GM12878 (cell line): ENCODE measurements around the gene P4HTM. TPM values are rescaled to one million over a fixed set of nuclear protein-coding genes. Genes with fewer than 3 reads are reported as not detected.

Experiments
- ATAC-seq: fragments of 200-7000 bp; cut with Tn5 transposase; 3 replicates; pipeline ENCODE4 v1.9.1; 2020; ENCODE audit warnings: mild to moderate bottlenecking, moderate library complexity
- BruUV-seq: library from RNA; stranded (reverse); fragments of 400-500 nt; replicated peaks from 2 replicates; lab custom pipeline; 2021; lab: Mats Ljungman, UMichigan
- CTCF ChIA-PET: fragments of 300-600 bp; sonication (Branson Sonifier 250); formaldehyde crosslinking; extraction: SDS; loops from one replicate; lab custom pipeline; 2021; ENCODE audit warnings: inconsistent platforms; lab: Yijun Ruan, JAX
- POLR2A ChIA-PET: fragments of 350-600 bp; formaldehyde crosslinking; extraction: SDS; loops from one replicate; lab custom pipeline; 2021; ENCODE audit warnings: inconsistent platforms; lab: Charles Lee
- RAD21 ChIA-PET: fragments of 300-600 bp; sonication (Branson Sonifier 250); formaldehyde crosslinking; loops from one replicate; lab custom pipeline; 2023; ENCODE audit warnings: antibody characterized with exemption; ENCODE audit not compliant: unreplicated experiment; lab: Charles Lee
- SMC1A ChIA-PET: fragments of 300-600 bp; sonication (Branson Sonifier 250); formaldehyde crosslinking; loops from one replicate; lab custom pipeline; 2023; ENCODE audit not compliant: unreplicated experiment, uncharacterized antibody; lab: Charles Lee
- DNase-seq: peaks from one replicate; pipeline ENCODE4 v3.0.0-alpha.2; 2011; ENCODE audit warnings: low read depth, low spot score
- FAIRE-seq: peaks from 3 replicates; lab custom pipeline; 2011; peaks lifted over from hg19 to GRCh38; lab: Jason Lieb, UNC
- H2AFZ ChIP-seq: 2 replicates; pipeline ENCODE4 v1.6.0; 2011; ENCODE audit warnings: low read depth, low read length, control low read depth; ENCODE audit not compliant: control insufficient read depth
- H3K27ac ChIP-seq: 2 replicates; pipeline ENCODE4 v1.5.1; 2011; ENCODE audit warnings: control low read depth; ENCODE audit not compliant: control insufficient read depth, insufficient read depth
- H3K27me3 ChIP-seq, 2 experiments: replicated peaks in 1 of 2; 2 replicates each; pipeline versions ENCODE4 v1.6.0 to v1.6.1; 2011; ENCODE audit warnings: low read length in 1 of 2; ENCODE audit not compliant: control insufficient read depth in 2 of 2, insufficient read depth in 2 of 2
- H3K36me3 ChIP-seq, 2 experiments: 2 replicates each; pipeline ENCODE4 v1.5.1; 2011; ENCODE audit warnings: low read length in 1 of 2; ENCODE audit not compliant: control insufficient read depth in 2 of 2, insufficient read depth in 2 of 2
- H3K4me1 ChIP-seq: 2 replicates; pipeline ENCODE4 v1.6.1; 2011; ENCODE audit warnings: mild to moderate bottlenecking, low read length, moderate library complexity, mixed read lengths; ENCODE audit not compliant: control insufficient read depth, insufficient read depth
- H3K4me2 ChIP-seq: 2 replicates; pipeline ENCODE4 v1.6.0; 2011; ENCODE audit warnings: control low read depth; ENCODE audit not compliant: control insufficient read depth, insufficient read depth
- H3K4me3 ChIP-seq: fragments of 200-600 bp; sonication (generic); 2 replicates; pipeline ENCODE4 v1.5.1; 2016
- H3K79me2 ChIP-seq: 2 replicates; pipeline ENCODE4 v1.6.0; 2011; ENCODE audit warnings: low read length; ENCODE audit not compliant: control insufficient read depth, insufficient read depth
- H3K9ac ChIP-seq: 2 replicates; pipeline ENCODE4 v1.8.0; 2011; ENCODE audit warnings: low read length, control low read depth, mixed read lengths; ENCODE audit not compliant: control insufficient read depth, insufficient read depth
- H3K9me3 ChIP-seq: replicated peaks from 3 replicates; pipeline ENCODE4 v1.5.1; 2011; ENCODE audit warnings: mild to moderate bottlenecking, low read length; ENCODE audit not compliant: control insufficient read depth, insufficient read depth
- H4K20me1 ChIP-seq: 2 replicates; pipeline ENCODE4 v1.6.0; 2011; ENCODE audit not compliant: control insufficient read depth, insufficient read depth
- TARDBP ChIP-seq: IDR thresholded peaks from 2 replicates; pipeline ENCODE4 v1.6.1; 2016; ENCODE audit warnings: borderline replicate concordance
- YY1 ChIP-seq: IDR thresholded peaks from 2 replicates; pipeline ENCODE4 v1.6.1; 2011; ENCODE audit warnings: low read depth, mild to moderate bottlenecking, low read length
- WGBS: methylation state at CpG from one replicate; pipeline ENCODE4 v1.1.6; 2016; ENCODE audit warnings: low lambda C conversion rate; ENCODE audit not compliant: insufficient replicate concordance, insufficient coverage; ENCODE audit errors: missing lambda C conversion rate; 5-methylcytosine and 5-hydroxymethylcytosine counted together
- in situ Hi-C: fragments of 300-500 bp; cut with MboI; formaldehyde crosslinking; loops from 9 replicates; pipeline ENCODE4 v1.14.3; 2018; ENCODE audit warnings: mixed read lengths
- intact Hi-C: fragments of 100-400 bp; cut with micrococcal nuclease; formaldehyde crosslinking; loops from one replicate; pipeline ENCODE4 v1.14.2; 2022; ENCODE audit not compliant: unreplicated experiment
- polyA plus RNA-seq, 11 experiments: library from polyadenylated mRNA; depleted of rRNA in 4 of 11; unstranded in 6 of 11; stranded (reverse) in 5 of 11; fragments of >200 nt; fragmentation: Nextera tagmentation in 4 of 11; fragmentation: Illumina TruSeq in 1 of 11; extraction: Ambion mirVana in 4 of 11; extraction: Trizol in 1 of 11; gene quantifications; 1 replicate in 1 of 11; 2 replicates in 10 of 11; pipeline versions ENCODE4 v1.2.1 to v1.2.3, GENCODE V29; 2011 to 2016; ENCODE audit warnings: inconsistent platforms in 2 of 11, missing spikeins in 2 of 11, low read depth in 1 of 11
- total RNA-seq, 4 experiments: library from RNA; depleted of rRNA in 3 of 4; stranded (reverse); fragments of >200 nt in 3 of 4; fragmentation: Illumina TruSeq in 1 of 4; extraction: Trizol in 1 of 4; gene quantifications; 2 replicates each; pipeline versions ENCODE4 v1.2.1 to v1.2.3, GENCODE V29; 2013 to 2021
- TF ChIP-seq, protein P1 (sequence below): IDR thresholded peaks from 2 replicates; pipeline ENCODE4 v1.6.1; 2012; ENCODE audit warnings: low read depth, low read length, improper control_type of control experiment
- TF ChIP-seq, protein P2 (sequence below): fragments of 450-650 bp; IDR thresholded peaks from 2 replicates; pipeline ENCODE4 v1.6.1; 2018; ENCODE audit warnings: mild to moderate bottlenecking, low read depth, moderate library complexity; ENCODE audit not compliant: partially characterized antibody
- TF ChIP-seq, protein P3 (sequence below): fragments of 450-650 bp; IDR thresholded peaks from 2 replicates; pipeline ENCODE4 v1.6.1; 2017; ENCODE audit warnings: mild to moderate bottlenecking, moderate library complexity

The P4HTM gene
- total and polyA plus RNA-seq, 10 of the 15 experiments (the other 5 are each of a cell fraction or from before 2014, with no cell fraction given): 0.76 to 28.8 (median 22.9) TPM

DNA sequence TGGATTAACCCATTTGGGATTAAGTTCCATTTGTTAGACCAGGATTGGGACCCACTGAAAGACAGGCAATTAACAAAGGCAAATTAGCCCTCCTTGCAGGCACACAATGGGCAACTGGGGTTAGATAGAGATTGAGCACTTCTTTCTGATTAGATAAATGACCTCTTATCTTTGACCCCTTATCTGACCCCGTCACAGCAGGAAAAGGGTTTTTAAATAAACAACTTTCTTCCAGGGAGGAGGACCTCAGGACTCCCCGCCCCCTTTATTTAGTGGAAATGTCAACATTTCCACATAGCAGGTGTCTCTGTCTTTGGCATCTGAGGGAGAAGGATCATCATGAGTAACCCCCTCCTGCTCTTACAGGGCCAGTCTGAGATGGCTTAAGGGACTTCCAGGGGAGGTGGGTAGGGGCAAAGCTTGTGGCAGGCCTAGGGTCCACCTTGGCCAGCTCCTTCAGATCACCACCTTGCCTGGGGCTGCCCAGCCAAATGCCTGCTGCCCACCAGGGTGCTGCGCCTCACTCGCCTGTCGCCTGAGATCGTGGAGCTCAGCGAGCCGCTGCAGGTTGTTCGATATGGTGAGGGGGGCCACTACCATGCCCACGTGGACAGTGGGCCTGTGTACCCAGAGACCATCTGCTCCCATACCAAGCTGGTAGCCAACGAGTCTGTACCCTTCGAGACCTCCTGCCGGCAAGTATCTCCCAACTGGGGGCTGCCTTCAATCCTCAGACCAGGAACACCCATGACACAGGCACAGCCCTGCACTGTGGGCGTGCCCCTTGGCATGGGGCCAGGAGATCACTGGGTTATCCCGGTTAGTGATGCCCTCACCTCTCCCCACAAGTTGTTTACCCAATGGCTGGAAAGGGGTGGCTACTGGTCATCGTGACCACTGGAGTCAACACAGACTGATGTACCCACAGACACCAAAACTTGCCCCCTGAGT lies 14.6 kb downstream of the P4HTM start:
- no peak overlapping the region for H3K9ac ChIP-seq
- TF ChIP-seq, protein P1, sequence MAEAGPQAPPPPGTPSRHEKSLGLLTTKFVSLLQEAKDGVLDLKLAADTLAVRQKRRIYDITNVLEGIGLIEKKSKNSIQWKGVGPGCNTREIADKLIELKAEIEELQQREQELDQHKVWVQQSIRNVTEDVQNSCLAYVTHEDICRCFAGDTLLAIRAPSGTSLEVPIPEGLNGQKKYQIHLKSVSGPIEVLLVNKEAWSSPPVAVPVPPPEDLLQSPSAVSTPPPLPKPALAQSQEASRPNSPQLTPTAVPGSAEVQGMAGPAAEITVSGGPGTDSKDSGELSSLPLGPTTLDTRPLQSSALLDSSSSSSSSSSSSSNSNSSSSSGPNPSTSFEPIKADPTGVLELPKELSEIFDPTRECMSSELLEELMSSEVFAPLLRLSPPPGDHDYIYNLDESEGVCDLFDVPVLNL: no peak
- no peak for TF ChIP-seq TARDBP
- 90% methylated on average over 16 of the region's 16 CpGs for WGBS

GRCh38 chr3:49005303-49005680 lies 15.3 kb downstream of the P4HTM start:
- no peaks in the 10 kb centered on the region for H3K9me3 ChIP-seq
- no TSS peak for BruUV-seq
- ChIA-PET SMC1A (no interaction called here), POLR2A (interaction anchor here (1.0 to 3.7 kb wide), 3 partner anchors 16 to 465 kb away, joined by 5 to 69 read pairs (median 8); partner anchors contain the start of genes DAG1, IMPDH2 and NDUFAF3), CTCF (interaction anchor here (5.5 kb wide), 1 partner anchor 16 kb away, joined by 123 read pairs; the partner anchor contains the start of gene P4HTM), RAD21 (interaction anchor here (1.1 kb wide), 1 partner anchor 16 kb away, joined by 3 read pairs; no protein-coding TSS in a partner anchor)
- in situ Hi-C loops: no loop called here
- DNase-seq: no peak
- no peaks in the 10 kb centered on the region for H3K36me3 ChIP-seq
- no peaks in the 10 kb centered on the region for H3K27me3 ChIP-seq
- no peak overlapping the region for H3K27ac ChIP-seq
- H2AFZ ChIP-seq: no peak overlapping the region
- peaks cover 16% of the 10 kb centered on the region for H3K4me1 ChIP-seq
- peaks cover 5% of the 10 kb centered on the region; the same call in 1 of the 2 replicates for H4K20me1 ChIP-seq
- no peak overlapping the region for H3K4me2 ChIP-seq
- FAIRE-seq: no peak
- intact Hi-C loops: no loop called here
- ATAC-seq: no peak
- H3K4me3 ChIP-seq: no peak overlapping the region
- 95% methylated on average over 3 of the region's 3 CpGs for WGBS
- H3K9ac ChIP-seq: no peak overlapping the region
- H3K79me2 ChIP-seq: peaks cover 27% of the 10 kb centered on the region
- TF ChIP-seq, protein P2, sequence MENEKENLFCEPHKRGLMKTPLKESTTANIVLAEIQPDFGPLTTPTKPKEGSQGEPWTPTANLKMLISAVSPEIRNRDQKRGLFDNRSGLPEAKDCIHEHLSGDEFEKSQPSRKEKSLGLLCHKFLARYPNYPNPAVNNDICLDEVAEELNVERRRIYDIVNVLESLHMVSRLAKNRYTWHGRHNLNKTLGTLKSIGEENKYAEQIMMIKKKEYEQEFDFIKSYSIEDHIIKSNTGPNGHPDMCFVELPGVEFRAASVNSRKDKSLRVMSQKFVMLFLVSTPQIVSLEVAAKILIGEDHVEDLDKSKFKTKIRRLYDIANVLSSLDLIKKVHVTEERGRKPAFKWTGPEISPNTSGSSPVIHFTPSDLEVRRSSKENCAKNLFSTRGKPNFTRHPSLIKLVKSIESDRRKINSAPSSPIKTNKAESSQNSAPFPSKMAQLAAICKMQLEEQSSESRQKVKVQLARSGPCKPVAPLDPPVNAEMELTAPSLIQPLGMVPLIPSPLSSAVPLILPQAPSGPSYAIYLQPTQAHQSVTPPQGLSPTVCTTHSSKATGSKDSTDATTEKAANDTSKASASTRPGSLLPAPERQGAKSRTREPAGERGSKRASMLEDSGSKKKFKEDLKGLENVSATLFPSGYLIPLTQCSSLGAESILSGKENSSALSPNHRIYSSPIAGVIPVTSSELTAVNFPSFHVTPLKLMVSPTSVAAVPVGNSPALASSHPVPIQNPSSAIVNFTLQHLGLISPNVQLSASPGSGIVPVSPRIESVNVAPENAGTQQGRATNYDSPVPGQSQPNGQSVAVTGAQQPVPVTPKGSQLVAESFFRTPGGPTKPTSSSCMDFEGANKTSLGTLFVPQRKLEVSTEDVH: no peak
- TF ChIP-seq YY1: no peak
- TF ChIP-seq, protein P3, sequence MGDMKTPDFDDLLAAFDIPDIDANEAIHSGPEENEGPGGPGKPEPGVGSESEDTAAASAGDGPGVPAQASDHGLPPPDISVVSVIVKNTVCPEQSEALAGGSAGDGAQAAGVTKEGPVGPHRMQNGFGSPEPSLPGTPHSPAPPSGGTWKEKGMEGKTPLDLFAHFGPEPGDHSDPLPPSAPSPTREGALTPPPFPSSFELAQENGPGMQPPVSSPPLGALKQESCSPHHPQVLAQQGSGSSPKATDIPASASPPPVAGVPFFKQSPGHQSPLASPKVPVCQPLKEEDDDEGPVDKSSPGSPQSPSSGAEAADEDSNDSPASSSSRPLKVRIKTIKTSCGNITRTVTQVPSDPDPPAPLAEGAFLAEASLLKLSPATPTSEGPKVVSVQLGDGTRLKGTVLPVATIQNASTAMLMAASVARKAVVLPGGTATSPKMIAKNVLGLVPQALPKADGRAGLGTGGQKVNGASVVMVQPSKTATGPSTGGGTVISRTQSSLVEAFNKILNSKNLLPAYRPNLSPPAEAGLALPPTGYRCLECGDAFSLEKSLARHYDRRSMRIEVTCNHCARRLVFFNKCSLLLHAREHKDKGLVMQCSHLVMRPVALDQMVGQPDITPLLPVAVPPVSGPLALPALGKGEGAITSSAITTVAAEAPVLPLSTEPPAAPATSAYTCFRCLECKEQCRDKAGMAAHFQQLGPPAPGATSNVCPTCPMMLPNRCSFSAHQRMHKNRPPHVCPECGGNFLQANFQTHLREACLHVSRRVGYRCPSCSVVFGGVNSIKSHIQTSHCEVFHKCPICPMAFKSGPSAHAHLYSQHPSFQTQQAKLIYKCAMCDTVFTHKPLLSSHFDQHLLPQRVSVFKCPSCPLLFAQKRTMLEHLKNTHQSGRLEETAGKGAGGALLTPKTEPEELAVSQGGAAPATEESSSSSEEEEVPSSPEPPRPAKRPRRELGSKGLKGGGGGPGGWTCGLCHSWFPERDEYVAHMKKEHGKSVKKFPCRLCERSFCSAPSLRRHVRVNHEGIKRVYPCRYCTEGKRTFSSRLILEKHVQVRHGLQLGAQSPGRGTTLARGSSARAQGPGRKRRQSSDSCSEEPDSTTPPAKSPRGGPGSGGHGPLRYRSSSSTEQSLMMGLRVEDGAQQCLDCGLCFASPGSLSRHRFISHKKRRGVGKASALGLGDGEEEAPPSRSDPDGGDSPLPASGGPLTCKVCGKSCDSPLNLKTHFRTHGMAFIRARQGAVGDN: no peak

More for the DNA sequence above, 14.6 kb downstream of the P4HTM start:
- in situ Hi-C loops: no loop called here
- DNase-seq: no peak
- intact Hi-C loops: no loop called here
- RAD21 ChIA-PET: interaction anchor here (1.1 kb wide), 1 partner anchor 16 kb away, joined by 3 read pairs; no protein-coding TSS in a partner anchor
- no peak for ATAC-seq
- BruUV-seq: no TSS peak
- H3K27ac ChIP-seq: no peak overlapping the region
- H2AFZ ChIP-seq: no peak overlapping the region
- peaks cover 5% of the 10 kb centered on the region; the same call in 1 of the 2 replicates for H4K20me1 ChIP-seq
- H3K4me1 ChIP-seq: peaks cover 16% of the 10 kb centered on the region
- no peaks in the 10 kb centered on the region for H3K27me3 ChIP-seq
- H3K4me3 ChIP-seq: no peak overlapping the region
- POLR2A ChIA-PET: interaction anchor here (1.0 to 3.7 kb wide), 2 partner anchors 17 to 466 kb away, joined by 5 to 69 read pairs; partner anchors contain the start of genes DAG1 and NDUFAF3
- H3K9me3 ChIP-seq: no peaks in the 10 kb centered on the region
- SMC1A ChIA-PET: no interaction called here
- CTCF ChIA-PET: interaction anchor here (5.5 kb wide), 1 partner anchor 15 kb away, joined by 123 read pairs; the partner anchor contains the start of gene P4HTM
- H3K79me2 ChIP-seq: peaks cover 22% of the 10 kb centered on the region
- no peak overlapping the region for H3K4me2 ChIP-seq
- FAIRE-seq: no peak
- H3K36me3 ChIP-seq: no peaks in the 10 kb centered on the region
